BLaER1 (cell line): ENCODE measurements around the gene TTLL8.

ENCODE experiments used
- H3K27ac ChIP-seq: shearing (Covaris generic); formaldehyde crosslinking; 2 replicates; pipeline ENCODE4 v1.8.1; 2022
- H3K27me3 ChIP-seq: shearing (Covaris generic); formaldehyde crosslinking; 2 replicates; pipeline ENCODE4 v1.8.1; 2022
- H3K36me3 ChIP-seq: shearing (Covaris generic); formaldehyde crosslinking; 2 replicates; pipeline ENCODE4 v1.8.1; 2022
- H3K4me1 ChIP-seq: shearing (Covaris generic); formaldehyde crosslinking; 2 replicates; pipeline ENCODE4 v1.8.1; 2022
- H3K4me2 ChIP-seq: shearing (Covaris generic); formaldehyde crosslinking; 2 replicates; pipeline ENCODE4 v1.8.1; 2022
- H3K4me3 ChIP-seq: shearing (Covaris generic); formaldehyde crosslinking; 2 replicates; pipeline ENCODE4 v1.8.1; 2022
- H3K9ac ChIP-seq: shearing (Covaris generic); formaldehyde crosslinking; 2 replicates; pipeline ENCODE4 v1.8.1; 2022
- H3K9me3 ChIP-seq: shearing (Covaris generic); formaldehyde crosslinking; 2 replicates; pipeline ENCODE4 v1.8.1; 2022
- H4K20me1 ChIP-seq: shearing (Covaris generic); formaldehyde crosslinking; 2 replicates; pipeline ENCODE4 v1.8.1; 2022
- Cebpa-rat ChIP-seq: shearing (Covaris generic); IDR thresholded peaks from 2 replicates; pipeline ENCODE4 v1.8.1; 2022

The TTLL8 gene

DNA sequence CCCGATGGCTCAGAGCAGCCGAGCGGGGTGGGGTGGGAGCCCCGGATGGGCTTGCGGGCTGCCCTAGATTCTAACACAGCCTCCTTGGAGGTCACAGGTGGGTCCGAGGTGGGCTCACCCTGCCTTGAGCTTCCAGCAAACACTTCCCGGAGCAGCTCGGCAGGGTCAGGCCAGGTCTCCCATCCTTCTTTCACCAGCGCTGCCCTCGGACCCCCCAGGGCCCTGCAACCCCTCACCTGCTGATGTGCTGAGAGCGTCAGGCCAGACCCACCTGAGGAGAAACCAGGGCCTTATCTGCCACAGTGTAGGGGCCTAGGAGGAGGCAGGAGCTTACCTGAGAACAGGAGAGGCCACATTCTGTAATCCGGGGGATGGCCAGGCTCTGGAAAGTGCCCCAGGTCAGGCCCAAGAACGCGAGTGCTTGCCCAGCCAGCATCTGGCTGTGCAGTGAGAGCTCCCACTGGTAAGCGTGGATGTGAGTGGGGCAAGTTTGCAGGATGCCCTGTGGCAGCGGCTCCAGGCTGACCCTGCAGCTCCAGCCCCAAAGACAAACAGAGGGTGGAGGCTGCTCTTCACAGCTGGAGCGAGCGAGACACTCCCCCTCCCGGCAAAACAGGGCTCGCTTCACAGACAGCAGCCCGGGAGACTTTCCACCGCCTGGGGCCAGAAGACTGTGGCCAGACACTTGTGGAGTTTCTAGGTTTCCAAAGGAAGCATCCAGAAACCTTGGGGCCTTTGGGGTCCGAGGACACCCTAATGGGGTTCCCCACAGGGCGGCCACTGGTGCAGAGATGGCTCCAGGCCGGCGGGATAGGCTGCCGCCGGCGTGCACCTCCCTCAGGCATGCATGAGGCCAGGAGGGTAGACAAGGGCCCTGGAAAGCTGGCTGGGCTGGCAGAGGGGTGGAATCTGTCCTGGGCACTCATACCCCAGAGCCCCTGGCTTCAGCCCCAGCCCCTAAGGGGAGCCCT, 45.6 kb downstream of the TTLL8 start, which contains the start of gene IL17REL:
Gene IL17REL, minus strand, starts transcription at position 555 of the 971 bp plus-strand sequence. Its CDS starts 119 bp downstream, at position 436.
- H3K9me3 ChIP-seq, result no peaks in the 10 kb centered on the region
- H3K27ac ChIP-seq, result no peak within 1 kb of the TSS
- H4K20me1 ChIP-seq, result peaks cover 32% of the 10 kb centered on the region; the same call in 1 of the 2 replicates
- H3K27me3 ChIP-seq, result peaks cover 81% of the 10 kb centered on the region
- H3K4me1 ChIP-seq, result peaks cover 9% of the 10 kb centered on the region; the same call in 1 of the 2 replicates
- H3K4me3 ChIP-seq, result no peak within 1 kb of the TSS
- H3K36me3 ChIP-seq, result no peaks in the 10 kb centered on the region
- no peak within 1 kb of the TSS for H3K9ac ChIP-seq
- no peak within 1 kb of the TSS for H3K4me2 ChIP-seq
- no peak for TF ChIP-seq Cebpa-rat

DNA sequence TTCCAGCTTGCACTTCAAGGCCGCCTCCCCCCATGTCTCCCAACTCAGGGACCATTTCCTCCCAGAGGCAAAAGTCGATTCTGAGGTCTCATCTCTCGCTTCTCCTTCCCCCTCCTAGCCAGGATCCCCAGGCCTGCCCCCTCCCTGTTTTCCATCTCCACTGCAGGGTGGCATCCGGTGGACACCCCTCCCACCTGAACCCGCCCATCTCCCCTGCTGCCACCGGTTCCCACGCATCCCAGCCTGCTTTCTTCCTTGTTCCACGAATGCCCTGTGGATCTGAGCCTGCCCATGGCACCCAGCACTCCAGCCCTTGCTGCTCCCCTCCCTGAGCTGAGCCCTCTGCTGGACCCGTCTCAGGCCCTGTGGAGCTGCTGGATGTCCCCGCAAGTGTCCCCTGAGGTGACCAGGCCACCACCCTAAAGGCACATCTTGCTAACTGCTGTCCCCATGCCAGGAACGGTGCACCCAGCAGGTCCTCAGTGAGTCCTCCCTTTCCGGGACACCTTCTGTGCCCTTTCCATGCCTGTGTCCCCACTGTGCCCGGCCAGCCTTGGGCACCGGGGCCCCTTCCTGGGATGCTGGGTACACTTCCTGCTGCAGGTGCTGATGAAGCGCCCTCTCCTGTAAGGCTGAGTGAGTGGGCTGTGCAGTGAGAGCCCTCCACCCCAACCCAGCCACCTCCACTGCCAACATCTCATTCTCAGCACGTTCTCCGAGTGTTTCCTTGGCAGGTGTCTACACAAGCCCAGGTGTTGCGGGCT, 46.5 kb downstream of the TTLL8 start:
- H3K9me3 ChIP-seq, result no peaks in the 10 kb centered on the region
- H3K27me3 ChIP-seq, result peaks cover 72% of the 10 kb centered on the region
- H3K4me1 ChIP-seq, result peaks cover 9% of the 10 kb centered on the region; the same call in 1 of the 2 replicates
- no peak overlapping the region for H3K27ac ChIP-seq
- H3K4me3 ChIP-seq, result no peak overlapping the region
- no peak overlapping the region for H3K4me2 ChIP-seq
- H4K20me1 ChIP-seq, result peaks cover 32% of the 10 kb centered on the region; the same call in 1 of the 2 replicates
- no peak for TF ChIP-seq Cebpa-rat
- no peaks in the 10 kb centered on the region for H3K36me3 ChIP-seq
- H3K9ac ChIP-seq, result no peak overlapping the region

DNA sequence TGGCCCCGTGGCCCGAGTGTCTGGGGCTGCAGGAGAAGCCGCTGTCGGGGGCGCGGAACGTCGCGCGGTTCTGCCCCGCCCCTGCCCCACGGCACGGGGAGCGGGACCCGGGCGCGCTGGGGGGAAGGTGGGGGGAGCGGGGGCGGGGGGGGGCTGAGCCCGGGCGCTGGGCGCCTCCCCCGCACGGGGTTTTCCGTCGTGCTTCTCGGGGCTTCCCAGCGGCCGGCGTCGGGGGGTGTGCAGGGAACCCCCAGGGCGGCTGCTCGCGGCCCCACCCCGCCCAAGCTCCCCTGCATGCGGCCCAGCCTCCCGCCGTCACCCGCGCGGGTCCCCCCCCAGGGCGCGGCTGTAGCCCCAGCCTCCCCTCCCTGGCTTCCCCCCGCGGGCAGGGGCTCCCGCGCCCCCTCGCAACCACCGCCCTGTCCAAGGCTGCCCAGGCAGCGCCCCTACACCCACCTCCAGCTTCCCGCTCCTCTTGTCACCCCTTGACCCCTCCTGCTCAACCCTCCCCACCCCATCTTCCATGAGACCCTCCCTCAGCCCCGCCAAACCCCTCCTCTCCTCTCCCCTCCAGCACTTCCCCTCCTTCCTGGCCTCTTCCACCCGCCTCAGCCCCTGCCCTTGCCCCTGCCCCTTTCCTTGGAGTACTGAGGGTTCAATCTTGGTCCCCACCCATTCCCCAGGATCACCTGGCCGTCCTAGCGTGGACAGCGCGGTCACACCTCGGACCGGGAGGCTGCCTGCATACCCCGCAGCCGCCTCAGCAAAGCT, 47.2 kb downstream of the TTLL8 start:
- peaks cover 65% of the 10 kb centered on the region for H3K27me3 ChIP-seq
- no peak overlapping the region for H3K27ac ChIP-seq
- H3K4me1 ChIP-seq, result peaks cover 9% of the 10 kb centered on the region; the same call in 1 of the 2 replicates
- no peak overlapping the region for H3K9ac ChIP-seq
- no peak for TF ChIP-seq Cebpa-rat
- H4K20me1 ChIP-seq, result peaks cover 26% of the 10 kb centered on the region; the same call in 1 of the 2 replicates
- no peaks in the 10 kb centered on the region for H3K9me3 ChIP-seq
- no peak overlapping the region for H3K4me2 ChIP-seq
- no peak overlapping the region for H3K4me3 ChIP-seq
- no peaks in the 10 kb centered on the region for H3K36me3 ChIP-seq

DNA sequence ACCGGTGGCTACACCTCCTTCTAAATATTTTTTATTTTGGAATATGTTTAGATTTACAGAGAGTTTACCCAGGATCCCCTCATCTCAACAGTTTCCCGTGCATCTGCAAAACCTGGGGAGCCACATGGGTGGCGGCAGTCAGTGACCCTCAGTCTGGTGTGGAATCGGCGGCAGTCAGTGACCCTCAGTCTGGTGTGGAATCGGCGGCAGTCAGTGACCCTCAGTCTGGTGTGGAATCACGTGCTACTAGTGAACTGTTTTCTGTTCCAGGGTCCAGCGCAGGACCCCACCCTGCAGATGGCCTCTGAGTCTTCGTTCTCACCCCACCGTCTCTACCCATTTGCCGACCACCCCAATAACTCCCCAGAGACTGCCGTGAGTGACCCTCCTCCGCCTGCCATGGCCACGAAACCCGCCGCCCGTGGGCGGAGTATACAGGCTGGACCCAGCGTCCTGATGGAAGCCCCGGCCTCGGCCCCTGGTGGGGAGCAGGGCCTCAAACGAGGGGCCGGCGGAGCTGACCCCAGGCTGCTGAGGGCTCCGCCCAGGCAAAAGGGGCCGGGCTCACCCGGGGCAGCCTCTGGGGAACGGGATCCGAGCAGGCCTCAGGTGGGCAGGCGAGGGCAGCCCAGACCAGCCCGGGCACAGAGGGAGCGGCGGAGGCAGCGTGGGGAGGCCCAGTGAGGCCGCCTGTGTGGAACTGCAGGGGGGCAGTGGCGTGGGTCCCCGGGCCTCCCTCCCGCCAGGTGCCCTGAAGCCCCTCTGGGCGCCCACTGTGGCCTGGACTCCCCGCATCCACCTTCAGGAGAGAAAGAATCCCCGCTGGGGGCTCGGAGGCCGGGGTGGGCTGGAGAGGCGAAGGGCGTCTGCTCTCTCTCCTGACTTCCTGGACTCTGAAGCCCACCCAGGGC, 48.1 kb downstream of the TTLL8 start:
- H3K9ac ChIP-seq, result no peak overlapping the region
- peaks cover 26% of the 10 kb centered on the region; the same call in 1 of the 2 replicates for H4K20me1 ChIP-seq
- H3K27me3 ChIP-seq, result peaks cover 57% of the 10 kb centered on the region
- no peaks in the 10 kb centered on the region for H3K36me3 ChIP-seq
- no peak overlapping the region for H3K27ac ChIP-seq
- peaks cover 8% of the 10 kb centered on the region; the same call in 1 of the 2 replicates for H3K4me1 ChIP-seq
- no peak for TF ChIP-seq Cebpa-rat
- no peak overlapping the region for H3K4me3 ChIP-seq
- H3K9me3 ChIP-seq, result no peaks in the 10 kb centered on the region
- no peak overlapping the region for H3K4me2 ChIP-seq

- TF ChIP-seq Cebpa-rat, result no peak
- Histone ChIP-seq H4K20me1 (peaks cover 19% of the 10 kb centered on the region; the same call in 1 of the 2 replicates), H3K27ac (no peak overlapping the region), H3K9ac (no peak overlapping the region), H3K4me3 (no peak overlapping the region), H3K36me3 (no peaks in the 10 kb centered on the region), H3K9me3 (no peaks in the 10 kb centered on the region), H3K4me1 (peaks cover under 1% of the 10 kb centered on the region; the same call in 1 of the 2 replicates), H3K27me3 (peaks cover 50% of the 10 kb centered on the region), H3K4me2 (no peak overlapping the region)
Measured at GRCh38 chr22:50009251-50009650, 48.8 kb downstream of the TTLL8 start.

GRCh38 chr22:50008151-50009040, 49.7 kb downstream of the TTLL8 start:
- Histone ChIP-seq H3K9me3 (no peaks in the 10 kb centered on the region), H3K9ac (no peak overlapping the region), H3K36me3 (no peaks in the 10 kb centered on the region), H4K20me1 (peaks cover 16% of the 10 kb centered on the region; the same call in 1 of the 2 replicates), H3K27ac (no peak overlapping the region), H3K4me1 (no peaks in the 10 kb centered on the region; the same call in 1 of the 2 replicates), H3K4me3 (no peak overlapping the region), H3K27me3 (peaks cover 41% of the 10 kb centered on the region), H3K4me2 (no peak overlapping the region)
- TF ChIP-seq Cebpa-rat, result no peak

DNA sequence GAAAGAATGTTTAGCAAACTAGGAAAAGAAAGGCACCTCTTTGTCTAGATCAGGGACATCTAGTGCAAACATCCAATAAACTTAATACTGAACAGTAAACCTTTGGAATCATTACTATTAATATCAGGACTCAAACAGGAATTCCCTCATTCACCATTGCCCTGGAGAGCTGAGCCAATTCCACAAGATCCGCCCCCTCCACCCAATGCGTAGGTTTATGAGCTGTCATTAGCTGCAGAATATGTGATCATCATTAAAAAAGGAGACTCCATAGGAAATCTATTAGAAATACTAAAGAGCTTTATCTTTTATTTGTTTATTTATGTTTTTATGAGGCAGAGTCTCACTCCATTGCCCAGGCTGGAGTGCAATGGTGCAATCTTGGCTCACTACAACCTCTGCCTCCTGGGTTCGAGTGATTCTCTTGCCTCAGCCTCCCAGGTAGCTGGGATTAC, 51.0 kb downstream of the TTLL8 start:
- no peak overlapping the region for H3K27ac ChIP-seq

More for the DNA sequence above, 51.0 kb downstream of the TTLL8 start:
- no peak overlapping the region for H3K9ac ChIP-seq
- no peak for TF ChIP-seq Cebpa-rat
- no peak overlapping the region for H3K4me2 ChIP-seq
- H3K4me1 ChIP-seq, result no peaks in the 10 kb centered on the region
- no peaks in the 10 kb centered on the region for H3K36me3 ChIP-seq
- peaks cover 28% of the 10 kb centered on the region for H3K27me3 ChIP-seq
- H3K9me3 ChIP-seq, result no peaks in the 10 kb centered on the region
- H4K20me1 ChIP-seq, result peaks cover 6% of the 10 kb centered on the region; the same call in 1 of the 2 replicates
- no peak overlapping the region for H3K4me3 ChIP-seq
